Fibroblast of lung (primary cell): ENCODE measurements around the gene CTNND2.

Source experiments
- CTCF ChIP-seq, 2 donors: IDR thresholded peaks in 1 of 2; conservative IDR thresholded peaks in 1 of 2; 1 replicate in 1 of 2; 2 replicates in 1 of 2; pipeline ENCODE4 v1.5.1; 2011 to 2012; ENCODE audit warnings: low read length in 2 of 2, control low read depth in 1 of 2, inconsistent platforms in 1 of 2, low read depth in 1 of 2, mild to moderate bottlenecking in 1 of 2
- EZH2 ChIP-seq: IDR thresholded peaks from 2 replicates; pipeline ENCODE4 v1.5.1; 2012; ENCODE audit warnings: low read length, control low read depth, mild to moderate bottlenecking; ENCODE audit errors: missing control alignments

DNA sequence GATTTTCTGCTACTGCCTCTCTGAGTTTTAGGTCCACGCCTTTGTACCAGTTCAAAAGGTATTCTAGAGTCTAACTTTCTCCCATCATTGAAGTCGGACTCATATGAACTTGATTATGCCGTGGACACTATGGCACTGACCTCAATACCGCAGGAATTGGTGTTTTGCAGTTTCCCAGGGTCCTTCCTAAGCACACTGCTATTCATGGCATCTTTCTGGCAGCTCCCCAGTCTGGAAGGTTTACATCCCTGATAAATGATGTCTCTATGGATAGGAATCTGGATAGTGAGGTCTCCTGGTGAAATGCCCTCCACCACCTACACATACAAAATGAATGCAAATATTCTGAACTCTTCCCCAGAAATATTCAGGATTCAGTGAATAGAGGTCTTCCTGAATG, 422.2 kb downstream of the CTNND2 start:
- TF ChIP-seq CTCF (conservative IDR thresholded peaks at IDR 0.05 in 1 of 2, IDR thresholded peaks at IDR 0.05 in 1 of 2; ENCODE audit: low read depth in 1 of 2, low read length in 2 of 2) (no peak), EZH2 (no peak)
